HG03575 (cell line): ENCODE measurements around the gene COL4A1.

Source experiments
- ATAC-seq: cut with Tn5 transposase; IDR thresholded peaks from one replicate; pipeline ENCODE4 v1.9.1; 2021; ENCODE audit not compliant: unreplicated experiment, insufficient number of reproducible peaks, low FRiP score; ENCODE audit errors: extremely low read depth

The COL4A1 gene

GRCh38 chr13:110300090-110300815, 6.7 kb downstream of the COL4A1 start:
- no peak for ATAC-seq

- no peak for ATAC-seq
These were observed 7.6 kb downstream of the COL4A1 start for GRCh38 chr13:110299283-110299840.

- ATAC-seq = no peak
These were observed 8.3 kb downstream of the COL4A1 start for GRCh38 chr13:110298505-110299282.

GRCh38 chr13:110297766-110298504, 9.0 kb downstream of the COL4A1 start:
- ATAC-seq = no peak

GRCh38 chr13:110297011-110297410, 9.9 kb downstream of the COL4A1 start:
- ATAC-seq = no peak

- no peak for ATAC-seq
These were observed 12.3 kb downstream of the COL4A1 start for GRCh38 chr13:110294622-110295021.

- ATAC-seq = no peak
These were observed 12.8 kb downstream of the COL4A1 start for GRCh38 chr13:110294146-110294545.

GRCh38 chr13:110293649-110294048, 13.3 kb downstream of the COL4A1 start:
- ATAC-seq = no peak

- no peak for ATAC-seq
These were observed 13.9 kb downstream of the COL4A1 start for GRCh38 chr13:110293037-110293436.

GRCh38 chr13:110291286-110291685, 15.7 kb downstream of the COL4A1 start:
- no peak for ATAC-seq

GRCh38 chr13:110290826-110291225, 16.1 kb downstream of the COL4A1 start:
- no peak for ATAC-seq

- ATAC-seq = no peak
These were observed 16.8 kb downstream of the COL4A1 start for GRCh38 chr13:110290153-110290552.

- no peak for ATAC-seq
These were observed 17.3 kb downstream of the COL4A1 start for GRCh38 chr13:110289661-110290060.

GRCh38 chr13:110289174-110289573, 17.8 kb downstream of the COL4A1 start:
- ATAC-seq = no peak

GRCh38 chr13:110286833-110287819, 19.8 kb downstream of the COL4A1 start:
- no peak for ATAC-seq

GRCh38 chr13:110285991-110286832, 20.7 kb downstream of the COL4A1 start:
- ATAC-seq = no peak

GRCh38 chr13:110284779-110285484, 22.0 kb downstream of the COL4A1 start:
- no peak for ATAC-seq
